Endothelial cell of umbilical vein (primary cell): Measurements from ENCODE around the gene FGFR3. TPM values are rescaled to one million over a fixed set of nuclear protein-coding genes. Genes with fewer than 3 reads are reported as not detected.

Source experiments
- BruUV-seq: library from RNA; stranded (reverse); fragments of 400-500 nt; replicated peaks from 2 replicates; lab custom pipeline; 2021; lab: Mats Ljungman, UMichigan
- CTCF ChIA-PET: fragments of 300-600, 350-600 bp; sonication (Branson Sonifier 250); formaldehyde crosslinking; loops from one replicate; lab custom pipeline; 2021; ENCODE audit warnings: antibody characterized with exemption, inconsistent platforms; lab: Charles Lee
- POLR2A ChIA-PET: fragments of 300-600, 350-600 bp; sonication (Branson Sonifier 250); formaldehyde crosslinking; loops from one replicate; lab custom pipeline; 2021; ENCODE audit warnings: antibody characterized with exemption, inconsistent platforms; lab: Charles Lee
- DNase-seq: peaks from one replicate; pipeline ENCODE4 v3.0.0-alpha.2; 2011; ENCODE audit warnings: low read depth, low spot score
- FAIRE-seq: peaks from 2 replicates; lab custom pipeline; 2011; peaks lifted over from hg19 to GRCh38; lab: Jason Lieb, UNC
- H2AFZ ChIP-seq: 2 replicates; pipeline ENCODE4 v1.6.0; 2012; ENCODE audit warnings: low read depth, low read length, control low read depth, inconsistent platforms
- H3K27ac ChIP-seq: 2 replicates; pipeline ENCODE4 v1.5.1; 2011; ENCODE audit warnings: low read depth, mild to moderate bottlenecking, control low read depth, low read length, moderate library complexity; ENCODE audit not compliant: insufficient read depth
- H3K27me3 ChIP-seq, 2 experiments: 2 replicates each; pipeline versions ENCODE4 v1.6.0 to v1.6.1; 2011; ENCODE audit warnings: low read length in 2 of 2, mixed read lengths in 1 of 2; ENCODE audit not compliant: control insufficient read depth in 2 of 2, insufficient read depth in 2 of 2
- H3K36me3 ChIP-seq, 2 experiments: 2 replicates in 1 of 2; 3 replicates in 1 of 2; pipeline ENCODE4 v1.5.1; 2011; ENCODE audit warnings: low read length in 2 of 2, mild to moderate bottlenecking in 1 of 2, moderate library complexity in 1 of 2; ENCODE audit not compliant: control insufficient read depth in 2 of 2, insufficient read depth in 2 of 2; ENCODE audit errors: extremely low read depth in 1 of 2
- H3K4me1 ChIP-seq: 3 replicates; pipeline ENCODE4 v1.5.1; 2011; ENCODE audit warnings: mild to moderate bottlenecking, low read length; ENCODE audit not compliant: control insufficient read depth, insufficient read depth; ENCODE audit errors: extremely low read depth
- H3K4me2 ChIP-seq: 2 replicates; pipeline ENCODE4 v1.6.1; 2011; ENCODE audit warnings: low read length, control low read depth, mixed read lengths; ENCODE audit not compliant: insufficient read depth
- H3K4me3 ChIP-seq, 3 experiments: fragments of 200-600 bp in 1 of 3; sonication (generic), shearing (Covaris generic) in 1 of 3; replicated peaks in 1 of 3; 2 replicates each; pipeline ENCODE4 v1.5.1; 2011 to 2016; ENCODE audit warnings: control low read depth in 3 of 3, low read length in 3 of 3, mild to moderate bottlenecking in 2 of 3, inconsistent platforms in 1 of 3, low read depth in 1 of 3, moderate library complexity in 1 of 3; ENCODE audit not compliant: insufficient read depth in 1 of 3
- H3K79me2 ChIP-seq: 2 replicates; pipeline ENCODE4 v1.6.0; 2012; ENCODE audit warnings: low read length, inconsistent platforms; ENCODE audit not compliant: control insufficient read depth, insufficient read depth
- H3K9ac ChIP-seq: replicated peaks from 2 replicates; pipeline ENCODE3; 2011; ENCODE audit warnings: low read length, control low read depth; ENCODE audit not compliant: insufficient read depth; ENCODE audit errors: extremely low read depth
- H3K9me1 ChIP-seq: replicated peaks from 3 replicates; pipeline ENCODE4 v1.6.0; 2011; ENCODE audit warnings: mild to moderate bottlenecking, low read length; ENCODE audit not compliant: control insufficient read depth, insufficient read depth; ENCODE audit errors: extremely low read depth
- H3K9me3 ChIP-seq: replicated peaks from 2 replicates; pipeline ENCODE4 v1.5.1; 2012; ENCODE audit warnings: low read length, inconsistent platforms; ENCODE audit not compliant: control insufficient read depth, insufficient read depth
- H4K20me1 ChIP-seq: replicated peaks from 2 replicates; pipeline ENCODE3; 2011; ENCODE audit warnings: mild to moderate bottlenecking, low read length; ENCODE audit not compliant: control insufficient read depth, insufficient read depth; ENCODE audit errors: extremely low read depth
- EZH2 ChIP-seq: IDR thresholded peaks from 2 replicates; pipeline ENCODE4 v1.6.1; 2012; ENCODE audit warnings: borderline replicate concordance, low read depth, mild to moderate bottlenecking, moderate library complexity, low read length, inconsistent platforms; ENCODE audit not compliant: severe bottlenecking
- FOS ChIP-seq: IDR thresholded peaks from 2 replicates; pipeline ENCODE4 v1.6.1; 2011; ENCODE audit warnings: mild to moderate bottlenecking, low read length, moderate library complexity, borderline replicate concordance; ENCODE audit not compliant: insufficient read depth
- GATA2 ChIP-seq: IDR thresholded peaks from 2 replicates; pipeline ENCODE4 v1.7.0; 2011; ENCODE audit warnings: low read depth, mild to moderate bottlenecking, moderate library complexity, mixed read lengths, low read length; ENCODE audit not compliant: insufficient read length, insufficient read depth
- JUN ChIP-seq: IDR thresholded peaks from 2 replicates; pipeline ENCODE4 v1.6.1; 2011; ENCODE audit warnings: borderline replicate concordance, low read depth; ENCODE audit not compliant: insufficient read length, insufficient read depth
- MYC ChIP-seq: IDR thresholded peaks from one replicate; pipeline ENCODE4 v1.6.1; 2011; ENCODE audit warnings: mild to moderate bottlenecking, low read depth, low read length
- POLR2A ChIP-seq: IDR thresholded peaks from 2 replicates; pipeline ENCODE4 v1.6.1; 2012; ENCODE audit warnings: low read depth, mild to moderate bottlenecking, control low read depth, low read length
- POLR2AphosphoS5 ChIP-seq: IDR thresholded peaks from 2 replicates; pipeline ENCODE4 v1.6.1; 2012; ENCODE audit warnings: low read depth, mild to moderate bottlenecking, control low read depth, low read length, moderate library complexity; ENCODE audit not compliant: insufficient read depth
- dilution Hi-C: fragments of 300-500 bp; cut with MboI; formaldehyde crosslinking; loops from one replicate; pipeline ENCODE4 v1.15.0; 2019; ENCODE audit warnings: low sequenced_read_pairs; ENCODE audit not compliant: extremely low pct_ligation_motif_present
- intact Hi-C: fragments of 100-400 bp; cut with micrococcal nuclease; formaldehyde crosslinking; loops from one replicate; pipeline ENCODE4 v1.10.0; 2022
- polyA plus RNA-seq, 4 experiments: library from polyadenylated mRNA; depleted of rRNA in 3 of 4; stranded (reverse) in 3 of 4; unstranded in 1 of 4; fragments of >200 nt; gene quantifications; 2 replicates each; pipeline versions ENCODE4 v1.2.1 to v1.2.3, GENCODE V29; 2011 to 2012; ENCODE audit warnings: missing spikeins in 1 of 4
- total RNA-seq: library from RNA; stranded (reverse); gene quantifications from 2 replicates; pipeline ENCODE4 v1.2.3, GENCODE V29; 2021
- TF ChIP-seq, protein P1 (sequence below), 2 donors: IDR thresholded peaks; 1 replicate in 1 of 2; 2 replicates in 1 of 2; pipeline ENCODE4 v1.5.1; 2011; ENCODE audit warnings: low read length in 2 of 2, mild to moderate bottlenecking in 2 of 2, moderate library complexity in 2 of 2, control low read depth in 1 of 2, inconsistent platforms in 1 of 2, low read depth in 1 of 2; ENCODE audit not compliant: insufficient read depth in 1 of 2; ENCODE audit errors: extremely low read depth in 1 of 2
- TF ChIP-seq, protein P2 (sequence below): IDR thresholded peaks from 2 replicates; pipeline ENCODE4 v1.6.1; 2011; ENCODE audit not compliant: insufficient read depth, insufficient read length

Gene FGFR3
- total and polyA plus RNA-seq, 2 donors (not counting 3 experiments of a cell fraction or from before 2014, with no cell fraction given): 0.73 to 1.2 TPM

- no peaks in the 10 kb centered on the region for H3K79me2 ChIP-seq
- no peak overlapping the region for H3K27ac ChIP-seq
- dilution Hi-C loops: no loop called here
- H3K4me3 ChIP-seq: no peak overlapping the region
- H2AFZ ChIP-seq: no peak overlapping the region
- H3K4me1 ChIP-seq: no peaks in the 10 kb centered on the region
- H3K9me1 ChIP-seq: no peaks in the 10 kb centered on the region
- H3K9me3 ChIP-seq: no peaks in the 10 kb centered on the region
- no TSS peak for BruUV-seq
- TF ChIP-seq FOS (no peak), JUN (no peak), MYC (no peak), POLR2A (no peak), GATA2 (no peak), EZH2 (no peak), POLR2AphosphoS5 (no peak)
- TF ChIP-seq, protein P1, sequence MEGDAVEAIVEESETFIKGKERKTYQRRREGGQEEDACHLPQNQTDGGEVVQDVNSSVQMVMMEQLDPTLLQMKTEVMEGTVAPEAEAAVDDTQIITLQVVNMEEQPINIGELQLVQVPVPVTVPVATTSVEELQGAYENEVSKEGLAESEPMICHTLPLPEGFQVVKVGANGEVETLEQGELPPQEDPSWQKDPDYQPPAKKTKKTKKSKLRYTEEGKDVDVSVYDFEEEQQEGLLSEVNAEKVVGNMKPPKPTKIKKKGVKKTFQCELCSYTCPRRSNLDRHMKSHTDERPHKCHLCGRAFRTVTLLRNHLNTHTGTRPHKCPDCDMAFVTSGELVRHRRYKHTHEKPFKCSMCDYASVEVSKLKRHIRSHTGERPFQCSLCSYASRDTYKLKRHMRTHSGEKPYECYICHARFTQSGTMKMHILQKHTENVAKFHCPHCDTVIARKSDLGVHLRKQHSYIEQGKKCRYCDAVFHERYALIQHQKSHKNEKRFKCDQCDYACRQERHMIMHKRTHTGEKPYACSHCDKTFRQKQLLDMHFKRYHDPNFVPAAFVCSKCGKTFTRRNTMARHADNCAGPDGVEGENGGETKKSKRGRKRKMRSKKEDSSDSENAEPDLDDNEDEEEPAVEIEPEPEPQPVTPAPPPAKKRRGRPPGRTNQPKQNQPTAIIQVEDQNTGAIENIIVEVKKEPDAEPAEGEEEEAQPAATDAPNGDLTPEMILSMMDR (IDR thresholded peaks at IDR 0.05; ENCODE audit: extremely low read depth in 1 of 2, insufficient read depth in 1 of 2, low read depth in 1 of 2, low read length in 2 of 2): no peak
- TF ChIP-seq, protein P2, sequence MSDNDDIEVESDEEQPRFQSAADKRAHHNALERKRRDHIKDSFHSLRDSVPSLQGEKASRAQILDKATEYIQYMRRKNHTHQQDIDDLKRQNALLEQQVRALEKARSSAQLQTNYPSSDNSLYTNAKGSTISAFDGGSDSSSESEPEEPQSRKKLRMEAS: no peak
- DNase-seq (no peak), FAIRE-seq (no peak)
- POLR2A ChIA-PET: no interaction called here
- H3K4me2 ChIP-seq: no peak overlapping the region
- H3K27me3 ChIP-seq: peaks cover 14 to 24% of the 10 kb centered on the region in 2 experiments
- H4K20me1 ChIP-seq: no peaks in the 10 kb centered on the region
- intact Hi-C loops: no loop called here
- H3K36me3 ChIP-seq: no peaks in the 10 kb centered on the region
- H3K9ac ChIP-seq: no peak overlapping the region
- CTCF ChIA-PET: interaction anchor here (1.3 kb wide), 1 partner anchor 113 kb away, joined by 5 read pairs; no protein-coding TSS in a partner anchor
Measured at GRCh38 chr4:1797298-1797860, 4.3 kb downstream of the FGFR3 start.
